ENCODE measurements around the gene CASD1.

Gene CASD1

GRCh38 chr7:94562525-94562924 lies 52.9 kb downstream of the CASD1 start:
- no peak for TF ChIP-seq CTCF (conservative IDR thresholded peaks at IDR 0.05; ENCODE audit: low read length)
- H3K4me3 ChIP-seq (ENCODE audit: low read length) = no peak overlapping the region
- DNase-seq (ENCODE audit: low read depth) = peak; percentile 51

- no peak for DNase-seq (ENCODE audit: low read depth)
- no peak for TF ChIP-seq CTCF (conservative IDR thresholded peaks at IDR 0.05; ENCODE audit: low read length)
These were observed 55.8 kb downstream of the CASD1 start for GRCh38 chr7:94565247-94565894.

GRCh38 chr7:94567396-94567795 lies 57.8 kb downstream of the CASD1 start:
- no peak for DNase-seq (ENCODE audit: low read depth)
- TF ChIP-seq CTCF (conservative IDR thresholded peaks at IDR 0.05; ENCODE audit: low read length) = no peak
- no peak overlapping the region for H3K4me3 ChIP-seq (ENCODE audit: low read length)

More at GRCh38 chr7:94565247-94565894, 55.8 kb downstream of the CASD1 start:
- no peak overlapping the region for H3K4me3 ChIP-seq (ENCODE audit: low read length)

GRCh38 chr7:94571816-94572215 lies 62.2 kb downstream of the CASD1 start:
- no peak for DNase-seq (ENCODE audit: low read depth)
- TF ChIP-seq CTCF (conservative IDR thresholded peaks at IDR 0.05; ENCODE audit: low read length) = no peak
- no peak overlapping the region for H3K4me3 ChIP-seq (ENCODE audit: low read length)

- H3K4me3 ChIP-seq (ENCODE audit: low read length) = no peak overlapping the region
- DNase-seq (ENCODE audit: low read depth) = no peak
- no peak for TF ChIP-seq CTCF (conservative IDR thresholded peaks at IDR 0.05; ENCODE audit: low read length)
These were observed 66.0 kb downstream of the CASD1 start for GRCh38 chr7:94575646-94576045.

GRCh38 chr7:94576316-94576715 lies 66.7 kb downstream of the CASD1 start:
- DNase-seq (ENCODE audit: low read depth) = no peak

More at GRCh38 chr7:94576316-94576715, 66.7 kb downstream of the CASD1 start:
- TF ChIP-seq CTCF (conservative IDR thresholded peaks at IDR 0.05; ENCODE audit: low read length) = no peak
- H3K4me3 ChIP-seq (ENCODE audit: low read length) = no peak overlapping the region
